Umbilical cord (tissue), 2 donors: Measurements from ENCODE around the gene LPO. TPM values are rescaled to one million over a fixed set of nuclear protein-coding genes. Genes with fewer than 3 reads are reported as not detected.

Source experiments
- DNase-seq: peaks from one replicate; pipeline ENCODE4 v3.0.0-alpha.2; 2015; ENCODE audit warnings: low spot score
- total RNA-seq: library from RNA; depleted of rRNA; stranded (reverse); fragments of >200 nt; gene quantifications from one replicate; pipeline ENCODE4 v1.2.3, GENCODE V29; 2014; ENCODE audit warnings: low replicate concordance; ENCODE audit not compliant: insufficient read depth

Gene LPO
- total RNA-seq, 1 donor from 2014 or later: 0.24 TPM

GRCh38 chr17:58277802-58278595 is 39.6 kb downstream of the LPO start:
- no peak for DNase-seq

GRCh38 chr17:58278661-58279015 is 40.3 kb downstream of the LPO start:
- peak; percentile 7 for DNase-seq

- peak; percentile 18 for DNase-seq
Measured at GRCh38 chr17:58279016-58279711, 40.8 kb downstream of the LPO start.

- DNase-seq: no peak
Measured at GRCh38 chr17:58279736-58280479, 41.5 kb downstream of the LPO start.

GRCh38 chr17:58280480-58281217 is 42.3 kb downstream of the LPO start, which contains the start of gene MPO:
TSS of gene MPO (minus strand) at chr17:58280935. CDS start at chr17:58280758, 177 bp downstream.
- no peak for DNase-seq

- DNase-seq: no peak
Measured at GRCh38 chr17:58281511-58282011, 43.2 kb downstream of the LPO start.

GRCh38 chr17:58282442-58282841 is 44.1 kb downstream of the LPO start:
- DNase-seq: no peak

GRCh38 chr17:58283674-58284612 is 45.6 kb downstream of the LPO start:
- no peak for DNase-seq

- no peak for DNase-seq
Measured at GRCh38 chr17:58284613-58285421, 46.4 kb downstream of the LPO start.

GRCh38 chr17:58285422-58285810 is 47.0 kb downstream of the LPO start:
- DNase-seq: no peak

- DNase-seq: no peak
Measured at GRCh38 chr17:58289869-58290268, 51.5 kb downstream of the LPO start.

GRCh38 chr17:58291246-58291645 is 52.9 kb downstream of the LPO start:
- DNase-seq: no peak

- no peak for DNase-seq
Measured at GRCh38 chr17:58294034-58294433, 55.6 kb downstream of the LPO start.

GRCh38 chr17:58300336-58300735 is 62.0 kb downstream of the LPO start:
- no peak for DNase-seq

GRCh38 chr17:58301504-58302150 is 63.2 kb downstream of the LPO start:
- DNase-seq: no peak

- DNase-seq: no peak
Measured at GRCh38 chr17:58302171-58302918, 64.0 kb downstream of the LPO start.

- no peak for DNase-seq
Measured at GRCh38 chr17:58302919-58303585, 64.7 kb downstream of the LPO start.
